Measurements from ENCODE around the gene PSMD3.

PSMD3 gene

GRCh38 chr17:39962642-39963220 lies 17.9 kb upstream of the PSMD3 start, which contains the start of gene GSDMA:
Gene GSDMA, plus strand, starts transcription at chr17:39963004. Its CDS starts 2,684 bp downstream, at chr17:39965688.
- no peak for DNase-seq

GRCh38 chr17:39963829-39964228 lies 16.8 kb upstream of the PSMD3 start:
- no peak for DNase-seq

DNA sequence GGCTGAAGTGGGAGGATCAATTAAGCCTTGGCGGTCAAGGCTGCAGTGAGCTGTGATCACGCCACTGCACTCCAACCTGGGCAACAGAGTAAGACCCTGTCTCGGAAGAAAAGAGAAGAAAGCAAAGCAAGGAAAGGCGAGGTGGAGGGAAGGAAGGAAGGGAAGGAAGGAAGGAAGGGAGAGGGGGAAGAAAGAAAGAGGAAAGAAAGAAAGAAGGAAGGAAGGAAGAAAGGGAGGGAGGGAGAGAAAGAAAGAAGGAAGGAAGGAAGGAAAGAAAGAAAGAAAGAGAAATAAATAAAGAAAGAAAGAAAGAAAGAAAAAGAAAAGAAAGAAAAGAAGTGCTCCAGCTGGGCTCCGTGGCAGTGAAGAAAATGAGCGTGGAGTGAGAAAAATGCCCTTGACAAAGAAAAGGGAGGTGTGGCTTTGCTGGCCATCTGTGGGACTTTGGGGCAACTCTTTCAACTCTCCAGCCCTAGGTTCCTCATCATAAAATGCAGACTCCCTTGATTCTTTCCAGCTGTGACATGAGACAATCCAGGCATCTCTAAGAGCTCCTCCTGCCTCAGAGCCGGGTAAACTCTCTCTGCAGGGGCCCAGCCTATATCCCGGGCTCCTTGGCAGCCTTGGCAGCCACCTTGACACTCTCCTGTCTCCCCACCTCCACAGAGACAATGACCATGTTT lies 15.4 kb upstream of the PSMD3 start:
- no peak for DNase-seq

- no peak for DNase-seq
Observed at GRCh38 chr17:39966771-39967170, 13.8 kb upstream of the PSMD3 start.

GRCh38 chr17:39968761-39969160 lies 11.8 kb upstream of the PSMD3 start:
- no peak for DNase-seq

GRCh38 chr17:39969375-39969774 lies 11.2 kb upstream of the PSMD3 start:
- no peak for DNase-seq

DNA sequence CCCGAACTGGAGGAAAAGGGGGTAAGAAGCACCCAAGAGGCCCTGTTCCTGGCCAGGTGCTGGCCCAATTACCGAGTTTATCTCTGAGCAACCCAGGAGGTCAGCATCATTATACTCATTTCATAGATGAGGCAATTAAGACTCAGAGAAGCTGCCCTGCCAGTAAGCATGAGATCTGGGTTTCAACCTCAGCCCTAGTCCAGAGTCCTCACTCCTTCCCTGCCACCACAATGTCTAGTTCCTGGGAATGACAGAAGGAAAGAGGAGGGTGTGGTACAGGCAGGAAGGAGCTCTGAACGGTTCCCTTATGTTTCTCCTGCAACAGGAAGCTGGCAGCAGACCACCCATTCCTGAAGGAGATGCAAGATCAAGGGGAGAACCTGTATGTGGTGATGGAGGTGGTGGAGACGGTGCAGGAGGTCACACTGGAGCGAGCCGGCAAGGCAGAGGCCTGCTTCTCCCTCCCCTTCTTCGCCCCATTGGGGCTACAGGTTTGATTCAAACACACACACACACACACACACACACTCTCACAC lies 10.4 kb upstream of the PSMD3 start:
- no peak for DNase-seq

GRCh38 chr17:39971076-39971603 lies 9.5 kb upstream of the PSMD3 start:
- DNase-seq: no peak

DNA sequence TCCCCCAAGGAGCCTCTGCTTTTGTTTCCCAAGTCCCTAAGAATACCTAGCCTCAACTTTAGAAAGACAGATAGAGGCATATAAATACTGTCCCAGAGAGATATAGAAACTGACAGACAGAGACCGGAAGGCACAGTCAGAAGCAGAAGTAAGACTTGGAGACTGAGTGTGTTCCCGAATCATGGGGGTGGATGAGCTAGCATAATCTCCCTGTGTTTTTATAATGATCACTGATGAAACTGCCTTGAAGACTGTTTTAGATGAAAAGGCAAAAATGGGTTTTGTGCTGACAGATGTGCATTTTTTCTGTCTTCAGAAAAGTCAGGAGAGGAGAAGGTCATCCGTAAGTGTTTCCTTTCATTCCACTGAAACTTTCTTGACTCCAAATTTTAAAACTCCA lies 8.3 kb upstream of the PSMD3 start:
- no peak for DNase-seq

DNA sequence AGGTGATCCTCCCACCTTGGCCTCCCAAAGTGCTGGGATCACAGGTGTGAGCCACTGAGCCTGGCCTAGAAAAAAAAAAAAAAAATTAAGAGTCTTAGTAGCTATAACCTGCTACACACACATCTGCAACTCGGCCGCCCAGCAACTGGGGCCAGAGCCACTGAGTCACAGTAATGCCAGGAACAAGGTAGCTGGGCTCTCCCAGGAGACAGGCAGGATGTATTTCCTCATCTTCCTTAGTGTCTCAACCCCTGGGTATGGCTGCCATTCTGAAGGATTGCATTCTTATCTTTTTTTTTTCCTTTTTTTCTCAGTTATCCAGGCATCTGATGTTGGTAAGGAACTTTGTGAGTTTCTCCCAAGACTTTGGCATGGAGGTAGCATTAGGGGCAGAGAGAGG lies 7.1 kb upstream of the PSMD3 start:
- no peak for DNase-seq

DNA sequence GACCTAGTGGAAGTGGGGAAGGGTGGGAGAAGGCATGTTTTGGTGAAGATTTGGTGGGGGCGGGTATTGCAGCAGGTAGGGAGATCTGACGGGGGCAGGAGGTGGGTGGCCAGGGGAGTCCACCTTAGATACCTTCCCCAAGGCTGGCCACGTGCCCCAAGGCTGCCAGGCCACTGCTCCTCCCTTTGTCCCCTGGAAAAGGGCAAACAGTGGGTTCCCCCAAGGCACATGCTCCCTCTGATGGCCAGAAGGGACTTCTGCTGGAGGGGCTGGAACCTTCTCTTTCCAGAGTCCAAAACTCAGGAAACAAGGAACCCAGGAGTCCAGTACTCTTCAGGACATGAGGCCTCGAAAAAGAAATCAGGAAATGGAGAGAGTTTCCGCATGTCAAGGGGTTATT lies 6.2 kb upstream of the PSMD3 start:
- no peak for DNase-seq

GRCh38 chr17:39975801-39976200 lies 4.8 kb upstream of the PSMD3 start:
- no peak for DNase-seq

DNA sequence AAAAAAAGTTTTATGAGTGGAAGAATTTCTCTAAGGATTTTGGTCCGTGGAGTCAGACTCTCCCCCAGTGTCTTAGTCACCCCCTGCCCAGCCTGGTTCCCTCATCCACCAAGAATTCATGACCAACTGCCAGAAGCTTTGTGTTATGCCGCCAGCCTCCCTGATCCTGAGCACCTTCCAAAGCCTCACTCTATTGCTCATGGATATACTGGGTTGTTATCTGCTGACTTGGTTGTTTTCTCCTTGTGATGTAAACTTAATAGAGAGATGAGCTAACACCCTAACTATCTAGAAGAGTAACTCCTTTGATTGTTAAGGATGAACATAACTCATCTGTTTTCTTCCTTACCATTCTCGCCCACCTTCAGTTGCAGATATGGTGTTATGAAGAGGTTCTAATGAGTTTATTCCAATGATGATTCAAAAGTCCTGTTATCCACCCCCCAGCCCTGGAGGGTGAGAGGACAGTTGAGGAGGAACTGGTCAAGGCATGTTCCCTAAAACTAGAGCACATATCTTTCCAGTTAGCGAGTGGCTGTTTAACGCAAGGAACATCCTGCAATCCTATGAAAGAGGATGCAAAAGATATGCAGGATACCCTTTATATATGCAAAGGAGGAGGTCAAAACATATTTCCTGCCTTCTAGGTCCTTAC lies 1.5 kb upstream of the PSMD3 start:
- DNase-seq: no peak

- no peak for DNase-seq
Observed at GRCh38 chr17:39979893-39980350, 685 bp upstream of the PSMD3 start.

GRCh38 chr17:39981207-39981741 lies 667 bp downstream of the PSMD3 start:
- no peak for DNase-seq

DNA sequence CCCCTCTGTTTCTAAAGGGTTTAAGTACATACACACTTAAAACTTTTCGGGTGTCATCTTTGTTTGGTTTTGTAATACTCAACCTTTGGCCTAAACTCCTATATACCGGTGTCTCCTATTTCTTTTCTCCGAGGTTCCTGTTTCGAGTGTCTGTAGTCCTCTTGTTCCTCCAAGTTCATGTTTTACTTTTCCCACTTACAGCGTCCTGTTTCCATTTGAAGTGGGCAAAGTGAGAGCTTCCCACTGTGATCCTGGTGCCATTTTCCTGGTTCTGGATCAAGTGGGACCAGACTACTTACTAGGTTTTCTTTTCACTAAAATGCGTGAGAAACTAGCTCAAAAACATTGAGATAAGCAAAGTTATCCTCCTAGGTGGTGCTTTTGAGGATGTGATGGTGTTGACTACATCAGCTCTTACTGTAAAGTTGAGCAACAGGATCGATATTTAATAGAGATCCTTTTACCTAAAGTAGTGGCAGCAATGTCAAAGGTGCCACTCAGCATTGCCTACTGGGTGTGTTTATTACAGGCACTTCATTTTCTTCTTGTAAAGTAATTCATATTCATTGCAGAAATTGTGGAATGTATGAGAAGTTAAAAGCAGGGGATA lies 1.3 kb downstream of the PSMD3 start:
- DNase-seq: no peak

GRCh38 chr17:39988206-39988810 lies 7.7 kb downstream of the PSMD3 start:
- no peak for DNase-seq

- no peak for DNase-seq
Observed at GRCh38 chr17:39994448-39994847, 13.8 kb downstream of the PSMD3 start.

DNA sequence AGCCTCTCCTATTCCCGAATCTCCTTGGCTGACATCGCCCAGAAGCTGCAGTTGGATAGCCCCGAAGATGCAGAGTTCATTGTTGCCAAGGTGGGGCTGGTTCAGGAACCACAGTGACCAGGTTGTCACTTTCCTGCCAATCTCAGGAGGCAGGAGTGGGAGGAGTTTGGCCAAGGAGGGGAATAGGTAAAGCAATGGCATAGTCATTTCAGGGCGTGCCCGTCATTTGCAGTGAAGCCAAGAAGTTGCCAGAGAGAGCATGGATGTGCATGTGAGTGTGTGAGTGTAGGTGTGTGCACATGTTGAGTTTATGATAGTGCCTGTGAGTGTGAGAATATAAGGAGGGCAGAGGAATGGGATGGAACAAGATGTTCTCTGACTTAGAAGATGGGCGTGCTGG lies 14.8 kb downstream of the PSMD3 start:
- no peak for DNase-seq

- DNase-seq: no peak
Observed at GRCh38 chr17:39996162-39996561, 15.6 kb downstream of the PSMD3 start.

- DNase-seq: no peak
Observed at GRCh38 chr17:39996800-39997199, 16.2 kb downstream of the PSMD3 start.

- no peak for DNase-seq
Observed at GRCh38 chr17:39997543-39997942, 16.9 kb downstream of the PSMD3 start.

GRCh38 chr17:39999067-39999466 lies 18.5 kb downstream of the PSMD3 start:
- DNase-seq: no peak

Measured in NCI-H1048 (cell line).